Activated CD8-positive, alpha-beta T cell treated with anti-CD3 and anti-CD28 coated beads, Interleukin-2, amount 10 ng/mL, durations not matched to agents 7 days and 5 days (primary cell): Measurements from ENCODE around the gene SLC51B. TPM values are rescaled to one million over a fixed set of nuclear protein-coding genes. Genes with fewer than 3 reads are reported as not detected.
"Not testable (repeated sequence)": the region's sequence is repeated elsewhere in the genome, so short reads cannot be mapped to it uniquely, and the experiment has no call there.

Source experiments
- ATAC-seq: fragments of 150-1000 bp; cut with Tn5 transposase; one replicate; pipeline ENCODE4 v1.10.0; 2021; ENCODE audit warnings: moderate library complexity
- CTCF ChIA-PET: fragments of 350-600 bp; sonication (Branson Sonifier 250); formaldehyde crosslinking; loops from one replicate; lab custom pipeline; 2021; ENCODE audit warnings: antibody characterized with exemption; lab: Charles Lee
- POLR2A ChIA-PET: fragments of 350-600 bp; sonication (Branson Sonifier 250); formaldehyde crosslinking; loops from one replicate; lab custom pipeline; 2021; ENCODE audit warnings: antibody characterized with exemption; lab: Charles Lee
- DNase-seq: peaks from one replicate; pipeline ENCODE4 v3.0.0-alpha.2; 2020
- H3K27ac Mint-ChIP-seq: one replicate; pipeline ENCODE4 v1.8.0; 2021; ENCODE audit warnings: mild to moderate bottlenecking, mixed read lengths
- H3K27me3 Mint-ChIP-seq: one replicate; pipeline ENCODE4 v1.8.0; 2021; ENCODE audit warnings: low read depth, mixed read lengths
- H3K36me3 Mint-ChIP-seq: one replicate; pipeline ENCODE4 v1.8.0; 2021; ENCODE audit warnings: low read depth, mixed read lengths
- H3K4me1 Mint-ChIP-seq: one replicate; pipeline ENCODE4 v1.8.0; 2021; ENCODE audit warnings: low read depth, mixed read lengths
- H3K4me3 Mint-ChIP-seq: one replicate; pipeline ENCODE4 v1.8.0; 2021; ENCODE audit warnings: mild to moderate bottlenecking, mixed read lengths
- H3K9me3 Mint-ChIP-seq: one replicate; pipeline ENCODE4 v1.8.0; 2022; ENCODE audit warnings: mixed read lengths; ENCODE audit not compliant: insufficient read depth
- total RNA-seq, 2 experiments: library from RNA; stranded (reverse); gene quantifications; one replicate each; pipeline ENCODE4 v1.2.3, GENCODE V29; 2021

The SLC51B gene
- total RNA-seq, 2 experiments from 2014 or later = not detected

DNA sequence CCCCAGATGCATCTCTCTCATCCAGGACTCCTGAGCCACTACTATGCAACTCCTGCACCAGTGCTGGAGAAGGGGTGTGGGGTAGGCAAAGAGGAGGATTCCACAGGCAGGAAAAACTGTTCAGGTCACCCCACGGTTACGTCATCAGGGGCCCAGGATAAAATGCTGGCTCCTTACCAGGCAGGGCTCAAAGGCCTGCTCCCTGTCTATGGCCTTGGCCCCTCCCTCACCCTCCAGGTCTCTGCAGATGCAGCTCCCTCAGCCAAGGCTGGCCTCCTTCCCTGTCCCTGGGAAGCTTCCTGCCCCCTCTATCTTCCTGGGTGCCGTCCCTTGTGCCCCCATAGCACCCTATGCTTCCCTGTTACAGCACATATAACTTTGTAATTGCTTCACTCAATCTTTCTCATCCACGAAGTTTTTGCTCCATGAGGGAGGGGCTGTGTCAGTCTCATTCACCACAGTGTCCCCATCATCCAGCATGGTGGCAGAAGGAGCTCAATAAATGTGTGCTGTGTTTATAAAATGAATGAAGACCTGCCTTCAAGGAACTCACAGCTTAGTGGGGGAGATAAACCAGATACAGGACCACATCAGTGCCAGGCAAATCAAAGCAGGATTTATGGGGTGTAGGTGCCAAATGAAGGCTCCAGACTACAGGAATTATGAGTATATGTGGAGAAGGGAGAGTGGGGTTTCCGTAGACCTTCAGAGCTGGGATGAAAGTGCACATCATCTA lies 50.0 kb downstream of the SLC51B start:
- ChIA-PET POLR2A (no interaction called here), CTCF (interaction anchor here (1.5 kb wide), 1 partner anchor 9 kb away, joined by 3 read pairs; no protein-coding TSS in a partner anchor)
- no peak for DNase-seq
- Mint-ChIP-seq H3K4me3 (no peak overlapping the region), H3K27ac (no peak overlapping the region), H3K9me3 (no peaks in the 10 kb centered on the region), H3K27me3 (no peaks in the 10 kb centered on the region), H3K4me1 (no peaks in the 10 kb centered on the region), H3K36me3 (peaks cover 8% of the 10 kb centered on the region)
- no peak for ATAC-seq

DNA sequence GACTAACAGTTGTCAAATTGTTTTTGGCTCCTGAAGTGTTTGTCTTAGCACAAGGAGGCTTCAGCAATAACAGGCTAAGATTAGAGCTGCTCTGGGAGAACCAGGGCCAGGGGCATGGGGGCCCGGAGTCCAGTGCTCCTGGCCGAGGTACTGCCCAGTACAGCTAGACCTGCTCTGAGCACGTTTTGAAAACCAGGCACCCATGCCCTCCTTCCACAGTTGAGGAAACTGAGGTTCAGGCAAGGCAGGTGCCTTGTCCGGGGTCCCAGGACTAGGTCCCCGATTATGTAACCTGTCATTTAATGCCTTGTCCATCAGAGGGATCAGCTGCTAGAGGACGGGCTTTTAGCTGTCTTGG lies 50.5 kb downstream of the SLC51B start:
- no peaks in the 10 kb centered on the region for H3K4me1 Mint-ChIP-seq
- ChIA-PET POLR2A (no interaction called here), CTCF (interaction anchor here (1.5 kb wide), 1 partner anchor 9 kb away, joined by 3 read pairs; no protein-coding TSS in a partner anchor)
- ATAC-seq = no peak
- H3K9me3 Mint-ChIP-seq = no peaks in the 10 kb centered on the region
- DNase-seq = no peak
- H3K36me3 Mint-ChIP-seq = peaks cover 8% of the 10 kb centered on the region
- H3K27me3 Mint-ChIP-seq = no peaks in the 10 kb centered on the region
- H3K27ac Mint-ChIP-seq = no peak overlapping the region
- H3K4me3 Mint-ChIP-seq = no peak overlapping the region

DNA sequence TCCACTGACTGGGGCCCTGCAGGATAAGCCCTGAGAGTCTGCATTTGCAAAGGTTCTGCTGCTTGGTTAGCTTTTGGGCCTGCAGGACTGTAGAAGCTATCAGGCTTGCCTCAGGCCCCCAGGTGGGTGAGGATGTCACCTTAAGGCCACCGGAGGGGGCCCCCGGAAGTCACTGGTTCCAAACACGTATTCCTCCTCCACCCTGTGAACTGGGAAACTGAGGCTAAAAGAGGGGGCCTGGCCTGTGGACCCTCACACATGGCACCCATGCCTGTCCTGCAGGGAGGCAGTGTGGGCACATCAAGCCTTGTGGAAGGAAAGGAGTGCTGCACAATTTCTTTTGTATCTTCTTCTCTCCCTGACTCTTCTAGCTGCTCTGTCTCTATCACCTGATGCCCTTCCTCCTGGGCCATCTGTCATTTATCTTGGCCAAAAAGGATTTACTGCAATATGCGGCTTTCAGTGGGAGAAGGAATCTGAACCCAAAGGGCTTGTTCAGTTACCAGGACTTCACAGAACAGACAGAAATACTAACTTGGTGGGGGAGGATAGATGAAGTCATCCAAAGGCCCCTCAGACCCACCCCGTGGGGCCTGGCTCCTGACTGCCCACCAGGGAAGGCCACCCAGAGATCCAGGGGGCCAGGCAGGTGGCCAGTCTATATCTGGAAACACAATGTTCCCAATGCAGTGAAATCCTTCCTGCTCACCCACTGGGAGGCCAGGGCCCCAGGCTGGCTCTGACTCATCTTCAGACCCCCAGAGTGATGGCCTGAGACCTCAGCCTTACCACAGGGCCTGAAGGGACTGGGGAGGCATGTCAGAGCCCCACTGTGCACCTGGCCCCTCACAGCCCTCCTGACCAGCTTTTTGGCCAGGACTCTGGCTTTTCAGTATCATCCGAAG lies 51.5 kb downstream of the SLC51B start:
- H3K27me3 Mint-ChIP-seq = no peaks in the 10 kb centered on the region
- H3K9me3 Mint-ChIP-seq = no peaks in the 10 kb centered on the region
- peaks cover 9% of the 10 kb centered on the region for H3K36me3 Mint-ChIP-seq
- no peak overlapping the region for H3K27ac Mint-ChIP-seq
- no peak for ATAC-seq
- ChIA-PET POLR2A (no interaction called here), CTCF (interaction anchor here (1.5 kb wide), 1 partner anchor 10 kb away, joined by 3 read pairs; no protein-coding TSS in a partner anchor)
- H3K4me1 Mint-ChIP-seq = no peaks in the 10 kb centered on the region
- H3K4me3 Mint-ChIP-seq = no peak overlapping the region
- DNase-seq = no peak

DNA sequence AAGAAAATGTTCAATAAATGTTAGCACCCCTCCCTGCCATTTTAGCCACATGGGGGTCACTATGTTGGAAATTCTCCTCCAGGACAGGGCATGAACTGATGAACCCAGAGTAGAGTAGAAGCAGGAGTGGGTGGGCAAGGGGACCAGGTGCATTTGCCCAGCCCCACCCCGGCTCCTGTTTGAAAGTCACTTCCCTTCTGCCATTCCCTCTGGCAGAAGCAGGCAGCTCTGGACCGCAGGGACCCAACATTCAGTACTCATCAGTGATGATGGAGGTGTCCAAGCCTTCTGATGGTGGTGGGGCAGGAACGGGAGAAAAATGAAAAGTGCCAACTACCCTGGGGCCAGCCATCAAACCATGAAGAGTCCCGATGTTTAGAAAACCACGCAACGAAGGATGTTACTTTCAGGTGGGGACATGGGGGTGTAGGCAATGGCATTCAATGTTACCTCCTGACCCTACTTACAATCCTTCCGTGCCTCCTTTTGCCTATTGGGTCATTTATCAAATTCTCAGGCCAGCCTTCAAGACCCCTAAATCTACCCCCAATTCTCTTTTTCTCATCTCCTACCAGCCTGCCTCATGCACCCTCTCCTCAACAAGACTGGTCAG lies 52.6 kb downstream of the SLC51B start:
- no peak overlapping the region for H3K27ac Mint-ChIP-seq
- H3K27me3 Mint-ChIP-seq = no peaks in the 10 kb centered on the region
- no peak for ATAC-seq
- CTCF ChIA-PET = no interaction called here
- H3K9me3 Mint-ChIP-seq = no peaks in the 10 kb centered on the region
- DNase-seq = no peak
- H3K4me1 Mint-ChIP-seq = no peaks in the 10 kb centered on the region
- POLR2A ChIA-PET = no interaction called here
- H3K36me3 Mint-ChIP-seq = peaks cover 10% of the 10 kb centered on the region
- no peak overlapping the region for H3K4me3 Mint-ChIP-seq

DNA sequence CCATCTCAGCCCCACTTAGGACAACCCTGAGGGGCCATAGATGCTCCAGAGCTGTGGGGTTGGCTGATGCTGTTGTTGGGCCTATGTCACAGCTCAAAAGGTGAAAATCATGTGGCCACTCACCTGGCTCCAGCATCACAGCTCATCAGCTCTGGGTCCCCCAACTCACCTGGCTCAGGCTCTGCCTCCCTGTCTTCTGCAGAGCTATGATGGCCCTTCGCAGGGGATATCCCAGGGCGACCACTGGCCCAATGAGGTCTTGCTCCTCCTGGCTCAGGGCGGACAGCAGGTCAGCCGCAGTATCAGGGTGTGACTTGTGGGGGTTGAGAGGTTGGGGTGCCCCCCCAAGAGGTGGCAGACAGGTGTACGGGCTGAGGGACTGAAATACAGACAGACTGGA lies 54.1 kb downstream of the SLC51B start:
- Mint-ChIP-seq H3K36me3 (peaks cover 10% of the 10 kb centered on the region), H3K27ac (no peak overlapping the region), H3K27me3 (no peaks in the 10 kb centered on the region), H3K4me3 (no peak overlapping the region), H3K4me1 (no peaks in the 10 kb centered on the region), H3K9me3 (no peaks in the 10 kb centered on the region)
- no peak for ATAC-seq
- DNase-seq = no peak
- ChIA-PET CTCF (interaction anchor here (1.7 kb wide), 1 partner anchor 44 kb away, joined by 6 read pairs; no protein-coding TSS in a partner anchor), POLR2A (no interaction called here)

DNA sequence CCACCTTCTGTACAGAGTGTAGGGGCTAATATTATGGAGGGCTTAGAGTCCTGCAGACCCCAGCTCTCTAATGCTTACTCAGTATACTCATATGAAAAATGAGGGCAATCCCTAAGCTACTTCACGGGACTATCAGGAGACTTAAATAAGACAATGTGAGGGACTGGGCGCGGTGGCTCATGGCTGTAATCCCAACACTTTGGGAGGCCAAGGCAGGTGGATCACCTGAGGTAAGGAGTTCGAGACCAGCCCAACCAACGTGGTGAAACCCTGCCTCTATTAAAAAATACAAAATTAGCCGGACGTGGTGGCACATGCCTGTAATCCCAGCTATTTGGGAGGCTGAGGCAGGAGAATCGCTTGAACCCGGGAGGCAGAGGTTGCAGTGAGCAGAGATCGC lies 54.6 kb downstream of the SLC51B start:
- H3K9me3 Mint-ChIP-seq, ATAC-seq, H3K36me3 Mint-ChIP-seq, DNase-seq, POLR2A ChIA-PET, H3K4me3 Mint-ChIP-seq, H3K27ac Mint-ChIP-seq, H3K27me3 Mint-ChIP-seq, H3K4me1 Mint-ChIP-seq: not testable (repeated sequence)
- CTCF ChIA-PET = interaction anchor here (1.7 kb wide), 1 partner anchor 44 kb away, joined by 6 read pairs; no protein-coding TSS in a partner anchor

DNA sequence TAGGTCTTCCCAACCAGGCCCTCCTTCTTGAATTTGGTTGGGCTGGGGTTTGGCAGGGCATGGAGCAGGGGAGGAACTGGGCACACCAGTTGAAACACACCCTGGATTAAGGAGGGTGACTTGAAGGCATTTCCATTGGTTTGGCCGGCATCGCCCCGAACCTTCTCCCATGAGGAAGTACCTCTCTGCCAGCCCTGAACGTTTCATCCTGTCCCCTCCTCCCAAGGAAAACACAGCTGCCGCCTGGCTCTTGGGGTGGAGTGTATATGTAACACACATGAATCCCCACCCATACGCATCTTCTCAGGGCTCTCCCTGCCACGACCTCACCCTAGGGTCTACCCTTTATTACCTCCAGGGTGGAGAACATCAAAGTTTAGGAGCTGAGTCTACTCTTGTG lies 55.3 kb downstream of the SLC51B start:
- H3K4me3 Mint-ChIP-seq = no peak overlapping the region
- DNase-seq (no peak), ATAC-seq (no peak)
- no peak overlapping the region for H3K27ac Mint-ChIP-seq
- no peaks in the 10 kb centered on the region for H3K27me3 Mint-ChIP-seq
- ChIA-PET CTCF (interaction anchor here (1.5 to 1.8 kb wide), 3 partner anchors 45 to 66 kb away, joined by 6 to 8 read pairs (median 6); no protein-coding TSS in a partner anchor), POLR2A (no interaction called here)
- no peaks in the 10 kb centered on the region for H3K9me3 Mint-ChIP-seq
- H3K36me3 Mint-ChIP-seq = peaks cover 12% of the 10 kb centered on the region
- H3K4me1 Mint-ChIP-seq = no peaks in the 10 kb centered on the region

DNA sequence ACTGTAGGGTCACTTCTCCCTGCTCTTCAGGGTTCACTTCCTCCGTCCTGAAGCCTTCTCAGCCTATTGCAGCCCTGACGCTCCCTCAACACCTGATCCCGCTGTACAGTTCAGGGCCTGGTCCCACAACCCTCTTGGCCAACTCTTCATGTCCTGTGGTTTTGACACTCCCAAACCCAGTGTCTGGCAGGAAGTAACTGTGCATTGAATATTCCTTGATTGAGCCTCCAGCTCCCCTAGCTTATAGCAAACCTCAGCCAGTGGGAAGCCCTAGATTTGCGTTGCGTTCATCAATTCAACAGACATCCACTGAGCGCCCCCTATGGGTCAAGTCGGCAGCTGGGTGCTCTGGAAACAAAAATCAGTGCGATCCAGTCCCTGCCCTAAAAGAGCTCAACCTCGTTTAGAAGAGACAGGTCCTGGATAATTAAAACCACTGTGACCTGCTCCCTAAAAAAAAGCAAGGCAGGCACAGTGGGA lies 56.3 kb downstream of the SLC51B start:
- Mint-ChIP-seq H3K27me3 (no peaks in the 10 kb centered on the region), H3K27ac (peak overlapping the region; percentile 14), H3K36me3 (peaks cover 20% of the 10 kb centered on the region), H3K4me3 (no peak overlapping the region), H3K9me3 (no peaks in the 10 kb centered on the region), H3K4me1 (no peaks in the 10 kb centered on the region)
- ChIA-PET POLR2A (interaction anchor here (0.6 kb wide), 1 partner anchor 371 kb away, joined by 3 read pairs; no protein-coding TSS in a partner anchor), CTCF (interaction anchor here (0.7 to 1.8 kb wide), 24 partner anchors 10 to 374 kb away, joined by 3 to 11 read pairs (median 4); partner anchors contain the start of gene UBAP1L)
- DNase-seq = peak; percentile 64
- peak; percentile 47 for ATAC-seq

DNA sequence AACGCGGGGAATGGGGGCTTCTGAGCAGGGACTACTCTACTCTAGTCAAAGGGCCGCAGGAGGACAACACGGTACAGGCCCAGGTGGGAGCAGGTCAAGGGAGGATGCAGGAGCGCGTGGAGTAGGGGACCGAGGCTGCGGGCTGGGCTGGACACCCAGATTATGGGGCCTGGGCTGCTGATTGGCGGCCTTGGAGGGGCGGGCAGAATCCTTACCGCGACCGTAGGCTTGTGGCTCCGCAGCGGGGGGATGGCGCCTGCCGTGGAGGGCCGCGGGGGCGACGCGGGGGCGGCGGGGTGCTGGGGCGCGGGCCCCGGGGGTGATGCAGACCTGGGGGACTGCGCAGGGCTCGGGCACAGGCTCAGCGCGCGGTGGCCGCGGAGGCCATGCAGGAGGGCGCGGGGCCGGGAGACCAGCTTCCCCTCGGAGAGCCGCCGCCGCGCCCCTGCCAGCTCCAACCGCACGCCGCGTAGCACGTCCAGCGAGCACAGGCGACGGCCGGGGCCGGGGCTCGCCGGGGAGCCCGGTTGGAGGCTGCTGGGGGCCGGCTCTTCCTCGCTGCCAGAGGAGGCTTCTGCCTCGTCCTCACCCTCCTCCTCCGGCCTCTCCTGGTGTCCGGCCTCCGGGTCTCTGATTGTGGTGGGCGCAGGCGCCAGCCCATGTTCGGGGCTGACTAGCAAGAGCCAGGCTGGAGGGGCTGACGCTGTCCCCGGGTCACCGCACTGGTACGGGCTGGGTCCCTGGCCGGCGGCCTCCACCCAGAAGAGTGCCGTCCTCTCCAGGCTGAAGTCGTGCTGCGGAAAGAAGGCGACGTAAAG lies 56.9 kb downstream of the SLC51B start:
- ATAC-seq (no peak), DNase-seq (no peak)
- H3K9me3 Mint-ChIP-seq = no peaks in the 10 kb centered on the region
- ChIA-PET CTCF (interaction anchor here (0.7 to 1.8 kb wide), 25 partner anchors 11 to 375 kb away, joined by 3 to 11 read pairs (median 4); partner anchors contain the start of gene UBAP1L), POLR2A (interaction anchor here (0.6 kb wide), 1 partner anchor 370 kb away, joined by 3 read pairs; no protein-coding TSS in a partner anchor)
- no peak overlapping the region for H3K27ac Mint-ChIP-seq
- H3K4me1 Mint-ChIP-seq = no peaks in the 10 kb centered on the region
- no peak overlapping the region for H3K4me3 Mint-ChIP-seq
- H3K27me3 Mint-ChIP-seq = no peaks in the 10 kb centered on the region
- peaks cover 20% of the 10 kb centered on the region for H3K36me3 Mint-ChIP-seq

DNA sequence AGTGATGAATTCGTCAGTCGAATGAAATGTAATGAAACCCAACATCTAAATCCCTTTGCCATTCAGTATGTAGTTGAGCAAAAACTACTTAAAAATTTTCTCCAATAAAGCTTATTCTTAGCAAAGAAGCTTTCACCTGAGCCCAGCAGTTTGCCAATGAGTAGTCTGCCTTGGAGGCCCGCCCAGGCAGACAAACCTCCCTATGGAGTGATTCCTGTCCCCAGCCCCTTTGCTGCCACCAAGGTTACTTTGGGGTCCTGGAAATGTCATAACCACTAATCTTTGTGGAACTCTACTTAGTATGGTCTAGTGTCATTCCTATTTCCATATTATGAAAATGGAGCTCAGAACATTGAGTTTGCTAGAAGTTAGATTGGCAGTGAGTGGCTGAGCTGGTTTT lies 57.7 kb downstream of the SLC51B start:
- POLR2A ChIA-PET = no interaction called here
- no peak overlapping the region for H3K4me3 Mint-ChIP-seq
- ATAC-seq = no peak
- H3K27me3 Mint-ChIP-seq = no peaks in the 10 kb centered on the region
- H3K9me3 Mint-ChIP-seq = no peaks in the 10 kb centered on the region
- CTCF ChIA-PET = interaction anchor here (1.0 to 1.6 kb wide), 5 partner anchors 48 to 282 kb away, joined by 3 to 4 read pairs (median 3); no protein-coding TSS in a partner anchor
- H3K4me1 Mint-ChIP-seq = no peaks in the 10 kb centered on the region
- peaks cover 20% of the 10 kb centered on the region for H3K36me3 Mint-ChIP-seq
- H3K27ac Mint-ChIP-seq = no peak overlapping the region
- no peak for DNase-seq
